Gastrocnemius medialis (tissue), 4 donors: ENCODE data around the gene APAF1. TPM values are rescaled to one million over a fixed set of nuclear protein-coding genes. Genes with fewer than 3 reads are reported as not detected.

ENCODE experiments used
- ATAC-seq, 2 donors: fragments of 150-250 bp; one replicate each; pipeline ENCODE4 v1.9.1; 2016
- DNase-seq, 2 donors: peaks; one replicate each; pipeline ENCODE4 v3.0.0-alpha.2; 2019
- H3K27ac ChIP-seq, 4 donors: fragments of 200-600 bp; sonication (generic); 1 replicate in 1 of 4; 2 replicates in 3 of 4; pipeline ENCODE4 v1.5.1; 2016 to 2018; ENCODE audit warnings: mild to moderate bottlenecking in 2 of 4, moderate library complexity in 1 of 4
- H3K27me3 ChIP-seq, 3 donors: fragments of 200-600 bp; sonication (generic) in 2 of 3; 1 replicate in 1 of 3; 2 replicates in 2 of 3; pipeline versions ENCODE4 v1.5.1 to v1.6.0; 2016 to 2019; ENCODE audit warnings: mild to moderate bottlenecking in 1 of 3, moderate library complexity in 1 of 3
- H3K36me3 ChIP-seq, 2 donors: fragments of 200-600 bp; sonication (generic) in 1 of 2; one replicate each; pipeline ENCODE4 v1.5.1; 2017 to 2018
- H3K4me1 ChIP-seq, 2 donors: fragments of 200-600 bp; sonication (generic) in 1 of 2; one replicate each; pipeline ENCODE4 v1.5.1; 2016 to 2017; ENCODE audit warnings: mild to moderate bottlenecking in 2 of 2
- H3K4me3 ChIP-seq, 4 donors: fragments of 200-600 bp; sonication (generic) in 3 of 4; 1 replicate in 1 of 4; 2 replicates in 3 of 4; pipeline ENCODE4 v1.5.1; 2016 to 2019; ENCODE audit warnings: mild to moderate bottlenecking in 2 of 4
- H3K9me3 ChIP-seq, 3 donors: fragments of 200-600 bp; sonication (generic) in 2 of 3; 1 replicate in 1 of 3; 2 replicates in 2 of 3; pipeline ENCODE4 v1.5.1; 2016 to 2019
- CTCF ChIP-seq, 5 experiments: fragments of 450-650 bp in 3 of 5; fragments of 200-600 bp in 2 of 5; sonication (generic) in 2 of 5; IDR thresholded peaks in 4 of 5; conservative IDR thresholded peaks in 1 of 5; 1 replicate in 4 of 5; 2 replicates in 1 of 5; pipeline ENCODE4 v1.5.1; 2016 to 2019; ENCODE audit warnings: antibody characterized with exemption in 5 of 5, mild to moderate bottlenecking in 3 of 5, moderate library complexity in 3 of 5
- POLR2A ChIP-seq, 2 donors: fragments of 450-650 bp; IDR thresholded peaks; one replicate each; pipeline ENCODE4 v1.6.1; 2017; ENCODE audit warnings: antibody characterized with exemption in 2 of 2, mild to moderate bottlenecking in 2 of 2, moderate library complexity in 2 of 2
- in situ Hi-C, 4 donors: fragments of 200-750 bp; cut with MboI; loops; one replicate each; pipeline versions ENCODE4 v1.15.0 to v1.8.0; 2017; ENCODE audit warnings: low sequenced_read_pairs in 4 of 4
- intact Hi-C: fragments of 100-400 bp; cut with DNase I; formaldehyde crosslinking; loops from one replicate; pipeline ENCODE4 v1.15.1; 2023; ENCODE audit warnings: low total_unique reads
- total RNA-seq, 4 donors: library from RNA; depleted of rRNA; stranded (reverse); fragments of >200 nt; gene quantifications; one replicate each; pipeline versions ENCODE4 v1.1.0 to v1.2.3, GENCODE V29; 2016

APAF1 gene
- total RNA-seq, 4 donors from 2014 or later, result 5.8 to 11.5 (median 7.0) TPM

- no peaks in the 10 kb centered on the region for H3K27me3 ChIP-seq
- no peaks in the 10 kb centered on the region for H3K9me3 ChIP-seq
- H3K36me3 ChIP-seq, result peaks cover 0 to 22% of the 10 kb centered on the region in 2 donors
- intact Hi-C loops, result loop anchor here (1.0 to 2.0 kb wide), 2 partner anchors 52 to 143 kb away; partner anchors contain the start of gene SLC25A3
- peak; percentile 39 to 49 for ATAC-seq
- peak overlapping the region; percentile 87 to 96 (median 90) for H3K4me3 ChIP-seq
- in situ Hi-C loops, result no loop called here
- peak; percentile 9 to 26 for DNase-seq
- TF ChIP-seq CTCF (IDR thresholded peaks at IDR 0.05 in 4 of 5, conservative IDR thresholded peaks at IDR 0.05 in 1 of 5) (no peak), POLR2A (IDR thresholded peaks at IDR 0.05) (no peak)
- H3K27ac ChIP-seq, result peak overlapping the region; percentile 85 to 90 (median 88)
- H3K4me1 ChIP-seq, result peaks cover 20 to 24% of the 10 kb centered on the region in 2 donors
Measured at GRCh38 chr12:98645572-98646067, 530 bp downstream of the APAF1 start.

- H3K4me1 ChIP-seq, result peaks cover 20 to 24% of the 10 kb centered on the region in 2 donors
- peak in 1 of 5 experiments; percentile 9 for TF ChIP-seq CTCF (IDR thresholded peaks at IDR 0.05 in 4 of 5, conservative IDR thresholded peaks at IDR 0.05 in 1 of 5)
- no peak for TF ChIP-seq POLR2A (IDR thresholded peaks at IDR 0.05)
- ATAC-seq (no peak), DNase-seq (no peak)
- in situ Hi-C loops (no loop called here), intact Hi-C loops (no loop called here)
- H3K36me3 ChIP-seq, result peaks cover 0 to 31% of the 10 kb centered on the region in 2 donors
- no peaks in the 10 kb centered on the region for H3K27me3 ChIP-seq
- no peaks in the 10 kb centered on the region for H3K9me3 ChIP-seq
- H3K27ac ChIP-seq, result peak overlapping the region; percentile 85 to 90 (median 88)
- H3K4me3 ChIP-seq, result peak overlapping the region; percentile 87 to 96 (median 90)
Measured at GRCh38 chr12:98646294-98647090, 1.4 kb downstream of the APAF1 start.

GRCh38 chr12:98651328-98651727 lies 6.2 kb downstream of the APAF1 start:
- in situ Hi-C loops, result loop anchor here in 2 of 4 donors (5.0 to 25.0 kb wide), 2 partner anchors 84 to 89 kb away; no protein-coding TSS in a partner anchor
- intact Hi-C loops, result no loop called here
- no peak for TF ChIP-seq POLR2A (IDR thresholded peaks at IDR 0.05)
- peaks cover 9 to 17% of the 10 kb centered on the region in 2 donors for H3K4me1 ChIP-seq
- H3K27me3 ChIP-seq, result no peaks in the 10 kb centered on the region
- H3K27ac ChIP-seq, result no peak overlapping the region
- no peaks in the 10 kb centered on the region for H3K9me3 ChIP-seq
- ATAC-seq (no peak), DNase-seq (no peak)
- peaks cover 0 to 38% of the 10 kb centered on the region in 2 donors for H3K36me3 ChIP-seq
- no peak overlapping the region for H3K4me3 ChIP-seq

- Histone ChIP-seq H3K4me3 (no peak overlapping the region), H3K36me3 (peaks cover 0 to 35% of the 10 kb centered on the region in 2 donors), H3K27me3 (no peaks in the 10 kb centered on the region), H3K4me1 (no peaks in the 10 kb centered on the region), H3K9me3 (no peaks in the 10 kb centered on the region), H3K27ac (no peak overlapping the region)
- TF ChIP-seq POLR2A (IDR thresholded peaks at IDR 0.05) (no peak), CTCF (IDR thresholded peaks at IDR 0.05 in 4 of 5, conservative IDR thresholded peaks at IDR 0.05 in 1 of 5) (peak in 4 of 5 experiments; percentile 33 to 60 (median 46))
- ATAC-seq (peak; percentile 45 to 64), DNase-seq (no peak)
- intact Hi-C loops (loop anchor here (1.0 kb wide), 1 partner anchor 87 kb away; no protein-coding TSS in a partner anchor), in situ Hi-C loops (loop anchor here in 2 of 4 donors (5.0 to 25.0 kb wide), 2 partner anchors 87 to 92 kb away; no protein-coding TSS in a partner anchor)
Measured at GRCh38 chr12:98653866-98654493, 8.9 kb downstream of the APAF1 start.
